Heart left ventricle (tissue), 16 donors: ENCODE measurements around the gene DMBT1. TPM values are rescaled to one million over a fixed set of nuclear protein-coding genes. Genes with fewer than 3 reads are reported as not detected.

ENCODE experiments used
- ATAC-seq, 4 donors: fragments of 200-7000 bp; cut with Tn5 transposase; one replicate each; pipeline ENCODE4 v1.9.1; 2020 to 2022; ENCODE audit warnings: moderate library complexity in 4 of 4, mild to moderate bottlenecking in 3 of 4, moderate number of reproducible peaks in 1 of 4
- DNase-seq, 5 donors: peaks; one replicate each; pipeline ENCODE4 v3.0.0-alpha.2; 2020
- H3K27ac ChIP-seq, 12 donors: fragments of 200-600 bp; sonication (generic) in 4 of 12; one replicate each; pipeline versions ENCODE4 v1.5.0 to v1.8.0; 2016 to 2022; ENCODE audit warnings: mild to moderate bottlenecking in 2 of 12
- H3K27me3 ChIP-seq, 9 donors: fragments of 200-600 bp; sonication (generic) in 2 of 9; one replicate each; pipeline versions ENCODE4 v1.5.1 to v1.8.0; 2016 to 2022; ENCODE audit warnings: mild to moderate bottlenecking in 3 of 9
- H3K36me3 ChIP-seq, 9 donors: fragments of 200-600 bp; sonication (generic) in 2 of 9; one replicate each; pipeline versions ENCODE4 v1.5.0 to v1.8.0; 2018 to 2022; ENCODE audit warnings: mild to moderate bottlenecking in 2 of 9
- H3K4me1 ChIP-seq, 12 donors: fragments of 200-600 bp; sonication (generic) in 4 of 12; one replicate each; pipeline versions ENCODE4 v1.5.0 to v1.8.0; 2016 to 2022; ENCODE audit warnings: mild to moderate bottlenecking in 3 of 12
- H3K4me3 ChIP-seq, 12 donors: fragments of 200-600 bp; sonication (generic) in 4 of 12; one replicate each; pipeline versions ENCODE4 v1.5.0 to v1.8.0; 2017 to 2022; ENCODE audit warnings: mild to moderate bottlenecking in 9 of 12, moderate library complexity in 4 of 12
- H3K9me3 ChIP-seq, 12 donors: fragments of 200-600 bp; sonication (generic) in 4 of 12; one replicate each; pipeline versions ENCODE4 v1.5.0 to v1.8.0; 2016 to 2022; ENCODE audit warnings: mild to moderate bottlenecking in 1 of 12
- CTCF ChIP-seq, 12 donors: fragments of 200-600 bp; sonication (generic) in 4 of 12; IDR thresholded peaks; one replicate each; pipeline versions ENCODE4 v1.5.0 to v1.8.0; 2018 to 2022; ENCODE audit warnings: antibody characterized with exemption in 12 of 12, mild to moderate bottlenecking in 5 of 12
- POLR2A ChIP-seq, 2 donors: fragments of 450-650 bp; IDR thresholded peaks; one replicate each; pipeline ENCODE4 v1.6.1; 2017; ENCODE audit warnings: antibody characterized with exemption in 2 of 2, mild to moderate bottlenecking in 2 of 2, moderate library complexity in 2 of 2
- WGBS, 4 donors: extraction: QIAGEN DNeasy Blood & Tissue Kit in 2 of 4; methylation state at CpG; one replicate each; pipeline versions ENCODE4 v1.1.5 to v1.1.7; 2013 to 2018; 5-methylcytosine and 5-hydroxymethylcytosine counted together
- intact Hi-C, 10 donors: fragments of 100-400 bp; cut with DNase I; formaldehyde crosslinking; loops; one replicate each; pipeline versions ENCODE4 v1.11.1 to v1.14.2; 2022
- polyA plus RNA-seq, 2 donors: library from polyadenylated mRNA; stranded (reverse); fragments of 200-250 nt; gene quantifications; one replicate each; pipeline ENCODE4 v1.2.3, GENCODE V29; 2013
- total RNA-seq, 9 donors: library from RNA; depleted of rRNA in 2 of 9; stranded (reverse); fragments of >200 nt in 2 of 9; fragmentation: NEBNext Ultra II Directional in 3 of 9; extraction: Animal tissue kit (Norgen Biotek cat#: 25700) in 3 of 9; gene quantifications; one replicate each; pipeline versions ENCODE4 v1.1.0 to v1.2.4, GENCODE V29; 2016 to 2023
- donor health status: ischemic (EF 13 %, LVEDD 7.1; RV severe dilation, severe dysfunction).
- donor health status: healthy with polysubstance abuse.
- donor health status: DM: no; HTN: yes; CAD: no.
- donor health status: DM: no; HTN: no; CAD: no.
- donor health status: ischemic (EF 25% LVEDD 6.9; RV normal size, moderate dysfunction).
- donor health status: ischemic (EF 25% LVEDD 5.7; RV mildly dilated, moderate dysfunction).
- donor health status: healthy.
- donor health status: DM: yes; HTN: yes; CAD: no.
- donor health status: ischemic (EF 35%, LVEDD 5.7; RV mildly dilated, moderate dysfunction).
- donor health status: nonischemic (EF 11% LVEDD 7.7; RV severe dilation, severe dysfunction).
- donor health status: DM: yes; HTN: yes; CAD: no.
- donor health status: PGD.
- donor health status: ischemic (EF 29% LVEDD 5.4; RV normal size, mild dysfunction).
- donor health status: nonischemic (EF 23%, LVEDD 6.1; RV moderate dilation, normal function).

The DMBT1 gene
- total and polyA plus RNA-seq, 11 donors, result 0.04 to 0.49 (median 0.10) TPM; not detected in 5

GRCh38 chr10:122665946-122666345 lies 105.4 kb downstream of the DMBT1 start:
- no peaks in the 10 kb centered on the region for H3K9me3 ChIP-seq
- no peak for TF ChIP-seq CTCF (IDR thresholded peaks at IDR 0.05)
- no peak for TF ChIP-seq POLR2A (IDR thresholded peaks at IDR 0.05)
- H3K36me3 ChIP-seq, result no peaks in the 10 kb centered on the region
- DNase-seq (no peak), ATAC-seq (no peak)
- H3K4me1 ChIP-seq, result peaks cover 0 to 6% (median 0%) of the 10 kb centered on the region in 12 donors
- H3K4me3 ChIP-seq, result no peak overlapping the region
- WGBS, 4 donors, result 72 to 79% (median 75%) methylated on average over 4 of the region's 4 CpGs
- no peaks in the 10 kb centered on the region for H3K27me3 ChIP-seq
- H3K27ac ChIP-seq, result no peak overlapping the region
- intact Hi-C loops, result no loop called here

DNA sequence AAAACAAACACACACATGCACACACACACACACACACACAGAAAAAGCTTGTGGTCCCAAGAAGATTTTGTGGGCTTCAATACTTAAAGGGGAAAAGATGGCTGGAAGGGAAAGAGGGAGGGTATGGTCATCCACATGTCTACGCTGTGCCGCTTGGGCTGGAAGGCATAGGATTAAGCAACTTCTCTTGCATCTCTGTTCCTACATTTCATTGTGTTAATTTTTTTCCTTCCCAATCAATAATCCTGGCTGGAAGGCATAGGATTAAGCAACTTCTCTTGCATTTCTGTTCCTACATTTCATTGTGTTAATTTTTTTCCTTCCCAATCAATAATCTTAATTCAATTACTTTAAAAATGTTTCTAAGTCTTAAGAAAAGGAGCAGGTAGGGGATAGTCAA lies 108.5 kb downstream of the DMBT1 start:
- TF ChIP-seq POLR2A (IDR thresholded peaks at IDR 0.05) (no peak), CTCF (IDR thresholded peaks at IDR 0.05) (no peak)
- H3K9me3 ChIP-seq, result no peaks in the 10 kb centered on the region
- DNase-seq, result no peak
- no peak for ATAC-seq
- H3K4me1 ChIP-seq, result peaks cover 0 to 6% (median 0%) of the 10 kb centered on the region in 12 donors
- no peak overlapping the region for H3K4me3 ChIP-seq
- H3K27ac ChIP-seq, result no peak overlapping the region
- intact Hi-C loops, result no loop called here
- H3K27me3 ChIP-seq, result no peaks in the 10 kb centered on the region
- H3K36me3 ChIP-seq, result no peaks in the 10 kb centered on the region
- 89 to 100% (median 95%) methylated on average over 2 of the region's 2 CpGs for WGBS, 4 donors

DNA sequence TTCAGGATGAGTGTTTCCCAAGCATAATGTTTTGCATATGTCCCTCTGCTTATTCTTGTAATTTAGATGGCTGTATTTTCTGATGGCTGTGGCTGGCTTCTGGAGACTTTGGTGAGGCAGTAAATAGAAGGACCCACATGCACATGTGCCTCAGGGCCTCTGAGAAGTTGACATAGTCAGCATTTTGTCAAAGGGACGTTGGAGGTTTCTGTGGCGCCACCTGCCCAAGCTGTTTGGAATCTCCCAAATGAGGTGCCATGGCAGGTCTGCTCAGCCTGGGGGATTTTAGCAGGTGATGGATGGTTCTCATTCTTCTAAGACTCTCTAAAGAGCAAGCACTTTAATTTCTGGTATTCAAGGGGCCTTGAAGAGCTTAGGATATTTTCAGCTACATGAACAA lies 109.3 kb downstream of the DMBT1 start:
- no peak for TF ChIP-seq CTCF (IDR thresholded peaks at IDR 0.05)
- no peak for TF ChIP-seq POLR2A (IDR thresholded peaks at IDR 0.05)
- 78 to 92% (median 82%) methylated on average over 2 of the region's 2 CpGs for WGBS, 4 donors
- Histone ChIP-seq H3K9me3 (no peaks in the 10 kb centered on the region), H3K36me3 (no peaks in the 10 kb centered on the region), H3K4me3 (no peak overlapping the region), H3K27ac (no peak overlapping the region), H3K4me1 (peaks cover 0 to 11% (median 3%) of the 10 kb centered on the region in 12 donors), H3K27me3 (no peaks in the 10 kb centered on the region)
- no peak for ATAC-seq
- intact Hi-C loops, result no loop called here
- DNase-seq, result no peak

DNA sequence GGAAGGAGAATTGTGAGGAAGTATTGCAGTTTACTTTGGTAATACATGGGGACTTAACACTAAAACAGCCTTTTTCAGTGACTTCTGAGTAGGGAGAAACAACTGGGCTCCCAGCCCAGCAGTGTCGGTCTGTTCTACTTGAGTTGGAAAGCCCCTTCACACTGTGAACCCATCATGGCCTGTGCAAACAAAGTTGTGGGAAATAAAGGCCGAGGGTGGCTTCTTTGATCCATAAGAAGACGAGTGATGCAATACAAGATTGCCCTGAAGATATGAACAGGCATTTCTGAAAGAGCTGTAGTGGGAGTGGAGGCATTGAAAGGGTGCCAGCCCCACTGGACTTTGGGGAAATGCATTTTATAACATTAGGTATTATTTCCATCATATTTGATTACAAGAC lies 110.8 kb downstream of the DMBT1 start:
- no peak for DNase-seq
- TF ChIP-seq POLR2A (IDR thresholded peaks at IDR 0.05) (no peak), CTCF (IDR thresholded peaks at IDR 0.05) (no peak)
- WGBS, 4 donors, result 60 to 70% (median 68%) methylated on average over 3 of the region's 3 CpGs
- ATAC-seq, result no peak
- Histone ChIP-seq H3K36me3 (no peaks in the 10 kb centered on the region), H3K4me1 (peaks cover 0 to 15% (median 3%) of the 10 kb centered on the region in 12 donors), H3K9me3 (no peaks in the 10 kb centered on the region), H3K27me3 (no peaks in the 10 kb centered on the region), H3K4me3 (no peak overlapping the region), H3K27ac (no peak overlapping the region)
- intact Hi-C loops, result no loop called here
